ENCODE measurements around the gene BAZ1B. TPM values are rescaled to one million over a fixed set of nuclear protein-coding genes. Genes with fewer than 3 reads are reported as not detected.
A peak's percentile ranks its signal among the peaks of the same experiment; 100 is the strongest.
"Not testable (repeated sequence)": the region's sequence is repeated elsewhere in the genome, so short reads cannot be mapped to it uniquely, and the experiment has no call there.

BAZ1B gene, protein sequence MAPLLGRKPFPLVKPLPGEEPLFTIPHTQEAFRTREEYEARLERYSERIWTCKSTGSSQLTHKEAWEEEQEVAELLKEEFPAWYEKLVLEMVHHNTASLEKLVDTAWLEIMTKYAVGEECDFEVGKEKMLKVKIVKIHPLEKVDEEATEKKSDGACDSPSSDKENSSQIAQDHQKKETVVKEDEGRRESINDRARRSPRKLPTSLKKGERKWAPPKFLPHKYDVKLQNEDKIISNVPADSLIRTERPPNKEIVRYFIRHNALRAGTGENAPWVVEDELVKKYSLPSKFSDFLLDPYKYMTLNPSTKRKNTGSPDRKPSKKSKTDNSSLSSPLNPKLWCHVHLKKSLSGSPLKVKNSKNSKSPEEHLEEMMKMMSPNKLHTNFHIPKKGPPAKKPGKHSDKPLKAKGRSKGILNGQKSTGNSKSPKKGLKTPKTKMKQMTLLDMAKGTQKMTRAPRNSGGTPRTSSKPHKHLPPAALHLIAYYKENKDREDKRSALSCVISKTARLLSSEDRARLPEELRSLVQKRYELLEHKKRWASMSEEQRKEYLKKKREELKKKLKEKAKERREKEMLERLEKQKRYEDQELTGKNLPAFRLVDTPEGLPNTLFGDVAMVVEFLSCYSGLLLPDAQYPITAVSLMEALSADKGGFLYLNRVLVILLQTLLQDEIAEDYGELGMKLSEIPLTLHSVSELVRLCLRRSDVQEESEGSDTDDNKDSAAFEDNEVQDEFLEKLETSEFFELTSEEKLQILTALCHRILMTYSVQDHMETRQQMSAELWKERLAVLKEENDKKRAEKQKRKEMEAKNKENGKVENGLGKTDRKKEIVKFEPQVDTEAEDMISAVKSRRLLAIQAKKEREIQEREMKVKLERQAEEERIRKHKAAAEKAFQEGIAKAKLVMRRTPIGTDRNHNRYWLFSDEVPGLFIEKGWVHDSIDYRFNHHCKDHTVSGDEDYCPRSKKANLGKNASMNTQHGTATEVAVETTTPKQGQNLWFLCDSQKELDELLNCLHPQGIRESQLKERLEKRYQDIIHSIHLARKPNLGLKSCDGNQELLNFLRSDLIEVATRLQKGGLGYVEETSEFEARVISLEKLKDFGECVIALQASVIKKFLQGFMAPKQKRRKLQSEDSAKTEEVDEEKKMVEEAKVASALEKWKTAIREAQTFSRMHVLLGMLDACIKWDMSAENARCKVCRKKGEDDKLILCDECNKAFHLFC (N-terminal part only)
- polyA plus RNA-seq (2013, experiment 1 of 4), result 107 TPM
- polyA plus RNA-seq (2013, experiment 2 of 4), result 118 TPM
- 71.2 TPM for polyA plus RNA-seq (2013, experiment 3 of 4)
- 75.0 TPM for polyA plus RNA-seq (2013, experiment 4 of 4)

DNA sequence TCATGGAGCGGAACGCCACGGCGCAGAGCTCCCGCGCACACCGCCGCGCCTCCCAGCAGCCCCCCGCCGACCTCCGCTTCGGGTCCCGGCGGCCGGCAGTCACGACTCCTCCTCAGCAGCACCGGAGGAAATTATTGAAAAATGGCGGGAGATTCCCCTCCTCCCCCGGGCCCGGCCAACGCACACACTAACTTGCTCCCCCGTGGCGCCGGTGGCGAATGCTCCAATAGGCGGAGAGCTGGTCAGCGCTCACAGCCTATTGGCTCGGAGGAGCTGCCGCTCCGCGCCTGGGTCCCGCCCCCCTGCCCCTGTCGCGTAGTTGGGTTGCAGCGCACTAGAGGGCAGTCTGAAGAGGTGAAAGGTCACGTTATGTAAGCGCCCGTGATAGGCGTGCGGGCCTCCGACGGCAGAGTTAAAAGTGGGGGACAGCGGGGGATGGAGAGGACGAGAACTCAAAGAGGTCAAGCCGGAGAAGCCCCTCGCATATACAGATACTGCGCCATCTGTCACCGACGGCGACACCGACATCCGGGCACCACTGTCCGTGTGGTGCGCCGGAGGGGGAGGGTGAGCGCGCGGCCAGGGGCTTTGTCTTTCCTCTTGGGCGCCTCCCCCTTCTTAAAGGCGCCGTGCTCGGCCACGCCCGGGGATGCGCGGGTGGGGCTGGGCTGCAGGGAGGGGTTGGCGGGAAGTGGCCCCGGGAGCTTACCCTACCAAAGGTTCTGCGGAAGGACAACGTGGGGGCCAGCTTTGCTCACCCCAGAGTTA, at the start of gene BAZ1B:
Gene BAZ1B (minus strand): TSS at position 189 of the 768 bp plus-strand sequence. CDS start 360 bp downstream, outside the sequence.
- H3K4me1 ChIP-seq (ENCODE audit: control insufficient read depth, insufficient read depth, low read length), result peaks cover 5% of the 10 kb centered on the region
- H3K36me3 ChIP-seq (ENCODE audit: control insufficient read depth, insufficient read depth, low read length), result peaks cover 10% of the 10 kb centered on the region
- H3K9me3 ChIP-seq (ENCODE audit: control insufficient read depth, low read length), result no peaks in the 10 kb centered on the region
- 0 to 1% methylated on average over 71 of the region's 71 CpGs for WGBS, 2 experiments
- H3K27me3 ChIP-seq (ENCODE audit: control insufficient read depth, insufficient read depth, low read length, poor library complexity, severe bottlenecking), result no peaks in the 10 kb centered on the region
- peak within 1 kb of the TSS; percentile 93 for H3K4me3 ChIP-seq (ENCODE audit: insufficient read depth, low read depth, low read length)
- peak within 1 kb of the TSS; percentile 95 for H3K27ac ChIP-seq (ENCODE audit: insufficient read depth, low read depth, low read length, poor library complexity, severe bottlenecking)

DNA sequence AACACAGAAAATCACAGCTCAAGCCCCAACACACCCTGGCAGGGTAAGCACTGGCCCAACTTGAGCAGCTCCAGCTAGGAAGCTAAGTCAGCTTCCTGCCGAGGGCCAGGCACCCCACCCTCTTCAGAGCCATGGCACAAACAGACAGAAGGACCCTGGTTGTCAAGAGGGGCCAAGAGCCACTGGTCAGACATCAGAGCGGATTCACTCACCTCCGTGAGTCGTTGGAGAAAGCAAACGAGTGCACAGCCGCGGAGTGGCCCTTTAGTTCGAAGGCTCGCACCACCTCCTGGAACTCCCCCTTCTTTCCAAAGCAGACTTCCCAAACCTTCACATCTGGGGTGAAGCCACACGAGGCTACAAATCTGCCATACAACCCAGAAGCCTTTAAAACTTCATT, 48.9 kb upstream of the BAZ1B start:
- no peaks in the 10 kb centered on the region for H3K9me3 ChIP-seq (ENCODE audit: control insufficient read depth, low read length)
- H3K27me3 ChIP-seq (ENCODE audit: control insufficient read depth, insufficient read depth, low read length, poor library complexity, severe bottlenecking), result no peaks in the 10 kb centered on the region
- peaks cover 51% of the 10 kb centered on the region for H3K36me3 ChIP-seq (ENCODE audit: control insufficient read depth, insufficient read depth, low read length)
- no peak overlapping the region for H3K27ac ChIP-seq (ENCODE audit: insufficient read depth, low read depth, low read length, poor library complexity, severe bottlenecking)
- 96% methylated on average over 10 of the region's 10 CpGs for WGBS, 2 experiments
- H3K4me1 ChIP-seq (ENCODE audit: control insufficient read depth, insufficient read depth, low read length), result no peaks in the 10 kb centered on the region
- no peak overlapping the region for H3K4me3 ChIP-seq (ENCODE audit: insufficient read depth, low read depth, low read length)

DNA sequence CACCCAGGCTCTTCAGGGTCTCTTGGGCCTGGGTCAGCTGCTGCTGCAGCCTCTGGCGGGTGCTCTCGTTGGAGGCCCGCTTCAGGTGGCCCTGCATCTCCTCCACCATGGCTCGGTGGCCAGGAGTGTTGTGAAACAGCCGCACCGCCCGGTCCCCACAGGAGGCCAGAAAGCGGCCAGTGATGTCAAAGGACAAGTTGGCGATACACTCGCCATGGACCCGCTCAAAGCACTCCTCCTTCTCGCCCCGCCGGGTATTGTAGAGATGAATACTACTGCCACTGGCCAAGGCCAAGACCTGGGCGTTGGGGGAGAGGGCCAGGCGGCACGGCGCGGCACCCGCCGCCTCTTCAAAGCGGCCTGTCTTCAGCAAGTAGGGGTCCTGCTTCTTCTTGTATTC, 48.4 kb upstream of the BAZ1B start:
- Histone ChIP-seq H3K36me3 (ENCODE audit: control insufficient read depth, insufficient read depth, low read length) (peaks cover 51% of the 10 kb centered on the region), H3K4me1 (ENCODE audit: control insufficient read depth, insufficient read depth, low read length) (no peaks in the 10 kb centered on the region), H3K9me3 (ENCODE audit: control insufficient read depth, low read length) (no peaks in the 10 kb centered on the region), H3K27ac (ENCODE audit: insufficient read depth, low read depth, low read length, poor library complexity, severe bottlenecking) (no peak overlapping the region), H3K27me3 (ENCODE audit: control insufficient read depth, insufficient read depth, low read length, poor library complexity, severe bottlenecking) (no peaks in the 10 kb centered on the region), H3K4me3 (ENCODE audit: insufficient read depth, low read depth, low read length) (no peak overlapping the region)
- WGBS, 2 experiments, result 95 to 98% methylated on average over 22 of the region's 22 CpGs

DNA sequence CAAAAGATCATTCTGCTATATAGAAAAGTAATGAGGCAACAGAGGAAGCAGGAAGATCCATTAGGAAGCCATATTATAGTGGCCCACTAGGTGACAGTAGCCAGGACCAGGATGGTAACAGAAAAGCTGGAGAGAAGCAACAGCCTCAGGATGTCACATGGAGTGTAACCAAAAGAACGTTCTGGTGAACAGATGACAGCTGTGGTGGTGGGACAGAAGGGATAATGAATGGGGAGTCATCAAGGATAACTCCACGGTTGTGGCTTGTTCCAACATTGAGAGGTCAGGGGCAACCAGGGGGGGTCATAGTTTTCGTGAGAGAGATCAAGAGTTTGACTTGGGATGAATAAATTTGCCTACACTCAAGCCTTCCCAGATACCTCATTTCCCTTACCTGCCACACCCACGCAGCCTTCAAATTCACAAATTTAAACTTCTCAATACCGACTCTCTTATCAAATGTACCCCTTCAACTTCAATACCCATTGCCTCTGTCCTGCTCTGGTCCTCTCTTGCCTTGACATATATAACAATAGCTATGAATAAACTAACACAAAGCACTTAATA, 47.0 kb upstream of the BAZ1B start:
- no peaks in the 10 kb centered on the region for H3K4me1 ChIP-seq (ENCODE audit: control insufficient read depth, insufficient read depth, low read length)
- H3K27ac ChIP-seq (ENCODE audit: insufficient read depth, low read depth, low read length, poor library complexity, severe bottlenecking), result no peak overlapping the region
- peaks cover 43% of the 10 kb centered on the region for H3K36me3 ChIP-seq (ENCODE audit: control insufficient read depth, insufficient read depth, low read length)
- H3K27me3 ChIP-seq (ENCODE audit: control insufficient read depth, insufficient read depth, low read length, poor library complexity, severe bottlenecking), result no peaks in the 10 kb centered on the region
- H3K4me3 ChIP-seq (ENCODE audit: insufficient read depth, low read depth, low read length), result no peak overlapping the region
- no peaks in the 10 kb centered on the region for H3K9me3 ChIP-seq (ENCODE audit: control insufficient read depth, low read length)
- 91% methylated on average over 5 of the region's 5 CpGs for WGBS, 2 experiments

DNA sequence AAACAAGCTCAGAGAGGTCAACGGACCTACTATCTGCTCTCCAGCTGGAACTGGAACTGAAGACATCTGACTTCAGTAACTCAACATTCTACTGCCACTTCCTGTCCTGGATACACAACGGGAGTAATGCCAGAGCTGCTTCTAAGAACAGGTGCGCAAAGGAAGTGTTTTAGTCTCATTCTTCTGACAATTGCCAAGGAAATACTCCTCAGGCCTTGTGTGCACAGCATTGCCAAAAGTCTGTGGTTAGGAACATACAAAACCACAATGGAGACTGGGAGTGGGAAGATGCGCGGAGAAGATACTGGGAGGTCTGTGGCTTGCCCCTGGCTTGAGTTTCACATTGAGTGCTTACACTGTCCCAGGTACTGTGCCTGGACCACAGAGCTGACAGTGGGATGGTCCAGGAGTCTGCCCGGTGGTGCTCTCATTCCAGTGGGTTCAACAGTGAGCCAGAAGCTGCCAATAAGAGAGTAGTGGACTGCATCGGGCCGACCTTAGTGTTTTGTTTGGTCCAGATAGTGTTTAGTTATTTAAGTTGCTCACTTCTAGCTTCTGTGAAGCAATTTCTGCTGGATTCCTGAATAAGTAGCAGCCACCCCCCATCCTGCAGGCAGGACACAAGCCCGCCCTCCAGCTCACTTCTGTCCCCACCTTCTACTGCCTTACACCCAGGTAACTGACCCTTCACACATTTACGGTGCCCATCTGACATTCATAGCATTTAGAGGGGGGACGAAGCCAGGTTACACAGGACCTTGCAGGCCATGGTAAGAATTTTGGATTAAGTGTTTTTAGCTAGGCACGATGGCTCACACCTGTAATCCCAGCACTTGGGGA, 46.0 kb upstream of the BAZ1B start:
- 91% methylated on average over 12 of the region's 12 CpGs for WGBS, 2 experiments
- Histone ChIP-seq H3K4me1 (ENCODE audit: control insufficient read depth, insufficient read depth, low read length) (no peaks in the 10 kb centered on the region), H3K27me3 (ENCODE audit: control insufficient read depth, insufficient read depth, low read length, poor library complexity, severe bottlenecking) (no peaks in the 10 kb centered on the region), H3K36me3 (ENCODE audit: control insufficient read depth, insufficient read depth, low read length) (peaks cover 32% of the 10 kb centered on the region), H3K4me3 (ENCODE audit: insufficient read depth, low read depth, low read length) (no peak overlapping the region), H3K27ac (ENCODE audit: insufficient read depth, low read depth, low read length, poor library complexity, severe bottlenecking) (no peak overlapping the region), H3K9me3 (ENCODE audit: control insufficient read depth, low read length) (no peaks in the 10 kb centered on the region)

DNA sequence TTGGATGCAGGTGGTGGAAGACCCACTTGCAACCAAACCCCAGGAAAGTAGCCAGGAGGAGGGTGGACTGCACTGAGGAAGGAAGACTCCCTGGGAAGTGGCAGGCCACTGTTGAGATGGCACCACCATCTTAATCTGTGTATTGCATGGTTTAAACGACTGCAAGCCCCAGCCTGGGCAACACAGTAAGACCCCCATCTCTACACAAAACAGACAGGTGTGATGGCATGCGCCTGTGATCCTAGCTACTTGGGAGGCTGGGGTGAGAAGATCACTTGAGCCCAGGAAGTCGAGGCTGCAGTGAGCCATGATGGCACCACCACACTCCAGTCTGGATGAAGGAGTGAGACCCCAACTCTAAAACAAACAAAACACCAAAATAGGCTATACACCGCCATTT, 45.0 kb upstream of the BAZ1B start:
- H3K4me1 ChIP-seq (ENCODE audit: control insufficient read depth, insufficient read depth, low read length), result no peaks in the 10 kb centered on the region
- peaks cover 24% of the 10 kb centered on the region for H3K36me3 ChIP-seq (ENCODE audit: control insufficient read depth, insufficient read depth, low read length)
- H3K27ac ChIP-seq (ENCODE audit: insufficient read depth, low read depth, low read length, poor library complexity, severe bottlenecking), result no peak overlapping the region
- no peak overlapping the region for H3K4me3 ChIP-seq (ENCODE audit: insufficient read depth, low read depth, low read length)
- H3K9me3 ChIP-seq (ENCODE audit: control insufficient read depth, low read length), result no peaks in the 10 kb centered on the region
- WGBS, 2 experiments, result 85 to 87% methylated on average over 3 to 4 of the region's 4 CpGs
- H3K27me3 ChIP-seq (ENCODE audit: control insufficient read depth, insufficient read depth, low read length, poor library complexity, severe bottlenecking), result no peaks in the 10 kb centered on the region

DNA sequence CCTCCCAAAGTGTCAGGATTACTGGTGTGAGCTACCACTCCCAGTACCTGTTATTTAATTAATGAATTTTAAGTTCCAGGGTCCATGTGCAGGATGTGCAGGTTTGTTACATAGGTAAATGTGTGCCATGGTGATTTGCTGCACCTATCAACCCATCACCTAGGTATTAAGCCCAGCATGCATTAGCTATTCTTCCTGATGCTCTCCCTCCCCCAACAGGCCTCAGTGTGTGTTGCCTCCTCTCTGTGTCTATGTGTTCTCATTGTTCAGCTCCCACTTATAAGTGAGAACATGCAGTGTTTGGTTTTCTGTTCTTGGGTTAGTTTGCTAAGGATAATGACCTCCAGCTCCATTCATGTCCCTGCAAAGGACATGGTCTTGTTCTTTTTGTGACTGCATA, 44.3 kb upstream of the BAZ1B start:
- not testable (repeated sequence) for H3K4me1 ChIP-seq (ENCODE audit: control insufficient read depth, insufficient read depth, low read length); H3K4me3 ChIP-seq (ENCODE audit: insufficient read depth, low read depth, low read length); H3K9me3 ChIP-seq (ENCODE audit: control insufficient read depth, low read length); H3K27ac ChIP-seq (ENCODE audit: insufficient read depth, low read depth, low read length, poor library complexity, severe bottlenecking); H3K27me3 ChIP-seq (ENCODE audit: control insufficient read depth, insufficient read depth, low read length, poor library complexity, severe bottlenecking)
- peaks cover 18% of the 10 kb centered on the region for H3K36me3 ChIP-seq (ENCODE audit: control insufficient read depth, insufficient read depth, low read length)

DNA sequence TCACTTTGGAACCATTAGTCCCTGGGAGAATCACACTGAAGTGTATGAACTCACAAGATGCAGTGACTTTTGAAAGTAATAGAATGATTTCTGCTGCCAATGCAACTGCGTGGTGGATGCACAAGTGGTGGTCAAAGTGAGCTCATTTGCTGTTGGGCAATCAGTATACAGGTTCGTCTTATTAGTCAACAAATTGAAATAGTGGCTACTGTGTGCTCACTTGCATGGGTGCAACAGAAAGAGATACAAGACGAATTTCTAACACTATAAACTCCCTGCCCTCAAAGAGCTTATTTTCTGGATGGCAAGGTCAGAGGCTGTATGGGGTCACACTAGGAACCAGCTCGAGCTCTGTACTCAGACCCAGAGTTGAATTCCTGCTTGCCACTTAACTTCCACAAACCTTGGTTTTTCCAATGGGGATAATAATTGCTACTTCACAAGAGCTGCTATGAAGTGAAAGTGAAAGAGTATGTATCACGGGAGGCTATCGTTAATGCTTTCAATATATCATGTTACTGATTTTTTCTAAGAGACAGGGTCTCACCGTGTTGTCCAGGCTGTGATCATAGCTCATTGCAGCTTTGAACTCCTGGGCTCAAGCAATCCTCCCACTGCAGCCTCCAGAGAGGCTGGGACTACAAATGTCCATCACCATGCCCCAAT, 43.7 kb upstream of the BAZ1B start:
- H3K27me3 ChIP-seq (ENCODE audit: control insufficient read depth, insufficient read depth, low read length, poor library complexity, severe bottlenecking), result no peaks in the 10 kb centered on the region
- no peaks in the 10 kb centered on the region for H3K9me3 ChIP-seq (ENCODE audit: control insufficient read depth, low read length)
- H3K27ac ChIP-seq (ENCODE audit: insufficient read depth, low read depth, low read length, poor library complexity, severe bottlenecking), result no peak overlapping the region
- H3K4me1 ChIP-seq (ENCODE audit: control insufficient read depth, insufficient read depth, low read length), result no peaks in the 10 kb centered on the region
- 86 to 87% methylated on average over 7 of the region's 7 CpGs for WGBS, 2 experiments
- H3K4me3 ChIP-seq (ENCODE audit: insufficient read depth, low read depth, low read length), result no peak overlapping the region
- peaks cover 13% of the 10 kb centered on the region for H3K36me3 ChIP-seq (ENCODE audit: control insufficient read depth, insufficient read depth, low read length)

Measured in ectodermal cell (in vitro differentiated cells).